Cardiac fibroblast (primary cell): ENCODE measurements around the gene DNAJB13.

ENCODE experiments used
- DNase-seq, 2 donors: peaks; one replicate each; pipeline versions ENCODE4 v3.0.0 to v3.0.0-alpha.2; 2010; ENCODE audit warnings: low read depth in 2 of 2
- H3K4me3 ChIP-seq, 2 donors: replicated peaks in 1 of 2; 1 replicate in 1 of 2; 2 replicates in 1 of 2; pipeline ENCODE4 v1.5.1; 2011; ENCODE audit warnings: low read depth in 2 of 2, low read length in 2 of 2, mild to moderate bottlenecking in 2 of 2, moderate library complexity in 1 of 2
- CTCF ChIP-seq: IDR thresholded peaks from one replicate; pipeline ENCODE4 v1.5.1; 2011; ENCODE audit warnings: low read depth, mild to moderate bottlenecking, low read length, inconsistent platforms

DNAJB13 gene

GRCh38 chr11:73991471-73992006, 40.7 kb downstream of the DNAJB13 start:
- TF ChIP-seq CTCF, result no peak
- DNase-seq, result no peak

GRCh38 chr11:73995247-73995646, 44.4 kb downstream of the DNAJB13 start:
- H3K4me3 ChIP-seq, result no peak overlapping the region

More at GRCh38 chr11:73991471-73992006, 40.7 kb downstream of the DNAJB13 start:
- no peak overlapping the region for H3K4me3 ChIP-seq

GRCh38 chr11:73995731-73996130, 44.9 kb downstream of the DNAJB13 start:
- no peak for TF ChIP-seq CTCF
- H3K4me3 ChIP-seq, result no peak overlapping the region
- DNase-seq, result no peak

More at GRCh38 chr11:73995247-73995646, 44.4 kb downstream of the DNAJB13 start:
- DNase-seq, result peak in 1 of 2 donors; percentile 16
- no peak for TF ChIP-seq CTCF

GRCh38 chr11:73996161-73996747, 45.4 kb downstream of the DNAJB13 start:
- no peak overlapping the region for H3K4me3 ChIP-seq
- DNase-seq, result no peak
- no peak for TF ChIP-seq CTCF

GRCh38 chr11:73997120-73997770, 46.4 kb downstream of the DNAJB13 start:
- H3K4me3 ChIP-seq, result no peak overlapping the region
- TF ChIP-seq CTCF, result no peak
- no peak for DNase-seq

- H3K4me3 ChIP-seq, result no peak overlapping the region
- no peak for TF ChIP-seq CTCF
- no peak for DNase-seq
These were observed 48.2 kb downstream of the DNAJB13 start for GRCh38 chr11:73998846-73999575.
